Fibroblast of villous mesenchyme (primary cell): Measurements from ENCODE around the gene WDR1. TPM values are rescaled to one million over a fixed set of nuclear protein-coding genes. Genes with fewer than 3 reads are reported as not detected.

Experiments
- DNase-seq: peaks from one replicate; pipeline ENCODE4 v3.0.0-alpha.2; 2010; ENCODE audit warnings: low read depth
- H3K4me3 ChIP-seq: 2 replicates; pipeline ENCODE4 v1.5.1; 2011; ENCODE audit warnings: low read depth, mild to moderate bottlenecking, low read length
- total RNA-seq: library from RNA; depleted of rRNA; stranded (reverse); fragments of >200 nt; gene quantifications from 2 replicates; pipeline ENCODE4 v1.2.3, GENCODE V29; 2012
- TF ChIP-seq, protein P1 (sequence below): IDR thresholded peaks from 2 replicates; pipeline ENCODE4 v1.5.1; 2012; ENCODE audit warnings: low read depth, mild to moderate bottlenecking, low read length; ENCODE audit not compliant: insufficient read depth

The WDR1 gene
- total RNA-seq, 1 donor: 516 TPM

DNA sequence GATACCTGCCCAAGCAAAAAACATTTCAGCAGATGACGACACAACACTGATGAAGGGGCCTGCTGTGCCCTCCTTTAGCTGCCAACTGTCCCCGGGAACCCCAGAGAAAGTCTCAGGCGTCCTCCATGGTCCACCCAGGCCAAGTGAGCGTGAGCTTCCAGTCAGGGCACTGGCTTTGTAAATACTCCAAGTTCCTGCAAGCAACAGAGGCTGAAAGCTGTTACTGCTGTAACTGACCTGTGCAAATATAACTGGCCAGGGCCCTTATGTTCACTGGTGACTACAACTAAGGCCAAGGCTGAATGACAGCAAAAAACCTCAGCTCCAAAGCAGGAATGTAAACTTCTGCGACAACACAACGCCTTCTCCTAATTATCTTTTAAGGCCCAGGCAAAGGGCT is 8.2 kb downstream of the WDR1 start:
- DNase-seq: peak; percentile 45
- no peak overlapping the region for H3K4me3 ChIP-seq
- TF ChIP-seq, protein P1, sequence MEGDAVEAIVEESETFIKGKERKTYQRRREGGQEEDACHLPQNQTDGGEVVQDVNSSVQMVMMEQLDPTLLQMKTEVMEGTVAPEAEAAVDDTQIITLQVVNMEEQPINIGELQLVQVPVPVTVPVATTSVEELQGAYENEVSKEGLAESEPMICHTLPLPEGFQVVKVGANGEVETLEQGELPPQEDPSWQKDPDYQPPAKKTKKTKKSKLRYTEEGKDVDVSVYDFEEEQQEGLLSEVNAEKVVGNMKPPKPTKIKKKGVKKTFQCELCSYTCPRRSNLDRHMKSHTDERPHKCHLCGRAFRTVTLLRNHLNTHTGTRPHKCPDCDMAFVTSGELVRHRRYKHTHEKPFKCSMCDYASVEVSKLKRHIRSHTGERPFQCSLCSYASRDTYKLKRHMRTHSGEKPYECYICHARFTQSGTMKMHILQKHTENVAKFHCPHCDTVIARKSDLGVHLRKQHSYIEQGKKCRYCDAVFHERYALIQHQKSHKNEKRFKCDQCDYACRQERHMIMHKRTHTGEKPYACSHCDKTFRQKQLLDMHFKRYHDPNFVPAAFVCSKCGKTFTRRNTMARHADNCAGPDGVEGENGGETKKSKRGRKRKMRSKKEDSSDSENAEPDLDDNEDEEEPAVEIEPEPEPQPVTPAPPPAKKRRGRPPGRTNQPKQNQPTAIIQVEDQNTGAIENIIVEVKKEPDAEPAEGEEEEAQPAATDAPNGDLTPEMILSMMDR: no peak

DNA sequence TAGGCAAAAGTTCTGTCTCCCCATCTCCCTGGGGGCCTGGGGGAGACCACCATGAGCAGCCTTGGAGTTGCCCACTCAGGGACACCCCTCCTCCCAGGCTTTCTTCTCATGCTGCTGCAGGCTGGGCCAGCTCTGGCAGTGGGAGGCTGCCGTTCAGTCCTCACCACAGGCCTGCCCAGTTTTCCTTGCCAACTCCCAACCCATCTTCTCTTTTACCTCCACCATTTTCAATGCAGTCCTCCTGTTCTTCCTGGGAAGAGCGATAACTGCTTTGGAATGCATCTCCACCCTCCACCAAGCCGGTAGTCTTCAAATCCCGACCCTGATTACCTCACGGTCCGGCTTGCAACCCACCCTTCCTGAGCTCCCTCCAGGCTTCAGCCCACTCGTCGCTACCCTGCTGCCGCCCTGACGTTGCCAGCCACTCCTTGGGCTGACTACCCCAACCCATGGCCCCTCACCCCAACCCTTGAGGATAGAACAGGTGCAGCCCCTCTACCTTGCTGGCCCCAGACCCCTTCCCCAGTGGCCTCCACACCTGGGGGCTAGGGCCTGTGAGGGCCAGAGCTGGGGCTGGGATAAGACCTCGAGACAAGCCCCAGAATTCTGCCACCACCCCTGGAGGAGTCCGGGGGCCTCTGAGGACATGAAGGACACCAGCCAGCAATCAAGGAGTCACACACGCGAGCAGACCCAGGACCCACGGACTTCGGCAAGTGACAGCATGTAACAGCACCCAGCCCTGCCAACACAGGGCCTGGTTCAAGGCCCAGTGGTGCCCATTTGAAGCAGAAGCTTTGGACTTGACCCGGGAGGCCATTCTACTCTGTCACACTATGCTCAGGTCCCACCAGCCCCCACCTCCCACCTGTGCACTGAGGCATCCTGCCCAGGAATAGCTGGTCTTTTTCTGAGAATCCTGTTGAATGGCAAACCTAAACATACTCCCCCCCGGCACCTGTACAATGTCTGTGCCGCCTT is 9.2 kb downstream of the WDR1 start:
- no peak for DNase-seq
- TF ChIP-seq, protein P1: no peak

DNA sequence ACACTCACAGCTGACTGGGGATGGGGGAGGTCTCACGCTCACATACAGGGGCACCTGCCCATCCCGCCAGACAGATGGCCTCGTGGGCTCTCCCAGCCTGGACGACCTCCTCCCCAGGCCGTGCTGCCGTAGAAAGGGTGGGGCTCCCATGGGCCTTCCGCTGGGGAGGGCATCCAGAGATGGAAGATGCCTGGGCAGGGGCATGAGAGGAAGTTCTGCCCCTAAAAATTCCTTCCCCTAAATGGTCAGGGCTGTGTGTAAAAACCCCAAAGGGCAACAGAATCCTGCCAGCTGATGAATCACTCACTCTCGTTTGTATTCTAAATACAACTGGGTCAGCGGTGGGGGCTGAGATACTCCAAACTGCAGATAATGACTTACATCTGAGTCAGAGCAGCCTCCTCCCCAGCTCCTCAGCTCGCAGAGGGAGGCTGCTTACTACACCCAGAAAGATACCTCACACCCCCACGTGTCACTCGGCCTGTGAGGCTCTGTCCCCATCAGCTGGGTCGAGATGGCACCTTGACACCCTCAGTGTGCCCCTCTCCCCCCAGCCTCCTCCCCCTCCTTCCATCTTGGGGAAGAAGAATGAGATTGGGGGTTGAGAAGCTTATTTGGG is 10.1 kb downstream of the WDR1 start:
- DNase-seq: peak; percentile 95
- TF ChIP-seq, protein P1: no peak
- H3K4me3 ChIP-seq: peak overlapping the region; percentile 19

More for the DNA sequence above, 9.2 kb downstream of the WDR1 start:
- H3K4me3 ChIP-seq: no peak overlapping the region

DNA sequence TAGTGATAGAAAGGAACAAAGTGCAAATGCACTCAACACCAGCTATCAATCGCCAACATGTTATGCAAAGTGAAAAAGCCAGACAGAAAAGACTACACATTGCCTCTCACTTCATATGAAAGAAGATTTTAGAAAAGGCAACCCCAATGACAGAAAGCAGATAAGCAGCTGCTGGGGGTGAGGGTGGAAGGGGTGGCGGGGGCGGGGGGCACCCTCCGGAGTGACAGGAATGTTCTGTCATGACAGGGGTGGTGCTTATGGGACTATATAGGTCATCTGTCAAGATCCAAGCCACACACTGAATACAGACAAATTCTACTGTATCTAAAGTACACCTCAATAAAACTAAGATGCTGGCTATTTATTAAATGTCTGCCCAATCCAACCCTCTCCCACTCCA is 10.7 kb downstream of the WDR1 start:
- TF ChIP-seq, protein P1: no peak
- H3K4me3 ChIP-seq: peak overlapping the region; percentile 19
- no peak for DNase-seq

DNA sequence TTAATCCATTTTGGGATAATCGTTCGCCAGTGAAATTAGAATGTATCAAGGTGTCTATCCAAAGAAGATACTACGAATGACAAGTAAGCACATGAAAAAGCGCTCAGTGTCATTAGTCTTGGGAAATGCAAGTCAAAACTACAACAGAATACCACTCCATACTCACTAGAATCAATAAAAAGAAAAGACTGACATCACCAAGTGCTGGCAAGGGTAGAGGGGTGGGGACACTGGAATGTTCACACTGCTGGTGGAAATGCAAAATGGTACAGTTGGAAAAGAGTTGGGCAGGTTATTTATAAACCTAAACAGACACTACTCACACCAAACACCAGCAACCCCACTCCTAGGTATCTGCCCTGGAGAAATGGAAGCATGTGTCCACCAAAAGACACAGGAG is 11.2 kb downstream of the WDR1 start:
- TF ChIP-seq, protein P1: no peak
- no peak for DNase-seq
- no peak overlapping the region for H3K4me3 ChIP-seq

DNA sequence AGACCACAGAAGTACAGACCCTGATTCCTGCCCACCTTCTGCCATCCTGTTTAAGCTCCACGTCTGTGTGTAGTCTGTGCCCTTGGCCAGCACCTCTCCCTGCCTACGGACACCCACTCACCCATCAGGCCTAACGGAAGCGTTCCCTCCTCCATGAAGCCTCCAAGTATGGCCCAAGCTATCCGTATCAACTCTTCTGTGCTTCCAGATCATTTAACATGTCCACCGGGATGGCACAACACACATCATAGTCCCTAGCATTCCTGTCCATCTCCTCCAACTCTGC is 11.7 kb downstream of the WDR1 start:
- TF ChIP-seq, protein P1: no peak
- DNase-seq: no peak
- no peak overlapping the region for H3K4me3 ChIP-seq
